Measurements from ENCODE around the gene GDF10. TPM values are rescaled to one million over a fixed set of nuclear protein-coding genes. Genes with fewer than 3 reads are reported as not detected.

The GDF10 gene
- total and polyA plus RNA-seq, 8 donors = 0.31 to 2.6 (median 0.90) TPM; not detected in 5

GRCh38 chr10:47264797-47265281 is 35.2 kb upstream of the GDF10 start:
- intact Hi-C loops (cut with DNase I; ENCODE audit: low total_unique reads) = no loop called here
- TF ChIP-seq POLR2AphosphoS5 (IDR thresholded peaks at IDR 0.05) (no peak), CTCF (IDR thresholded peaks at IDR 0.05) (no peak), EP300 (IDR thresholded peaks at IDR 0.05) (no peak), POLR2A (IDR thresholded peaks at IDR 0.05) (no peak)
- 72 to 88% (median 74%) methylated on average over 7 of the region's 7 CpGs for WGBS, 5 donors
- Histone ChIP-seq H3K4me3 (no peak overlapping the region), H3K4me1 (no peaks in the 10 kb centered on the region), H3K27ac (no peak overlapping the region), H3K36me3 (no peaks in the 10 kb centered on the region), H3K27me3 (peaks cover 0 to 14% (median 0%) of the 10 kb centered on the region in 3 donors), H3K9me3 (peaks cover 0 to 9% (median 4%) of the 10 kb centered on the region in 4 donors)
- peak in 1 of 2 donors; percentile 47 for DNase-seq

- TF ChIP-seq POLR2A (IDR thresholded peaks at IDR 0.05) (no peak), EP300 (IDR thresholded peaks at IDR 0.05) (no peak), CTCF (IDR thresholded peaks at IDR 0.05) (no peak), POLR2AphosphoS5 (IDR thresholded peaks at IDR 0.05) (no peak)
- Histone ChIP-seq H3K4me1 (no peaks in the 10 kb centered on the region), H3K27me3 (peaks cover 0 to 7% (median 0%) of the 10 kb centered on the region in 3 donors), H3K9me3 (peaks cover 0 to 9% (median 4%) of the 10 kb centered on the region in 4 donors), H3K27ac (no peak overlapping the region), H3K4me3 (no peak overlapping the region), H3K36me3 (no peaks in the 10 kb centered on the region)
- DNase-seq = no peak
- intact Hi-C loops (cut with DNase I; ENCODE audit: low total_unique reads) = no loop called here
- 77 to 91% (median 91%) methylated on average over 4 to 5 of the region's 5 CpGs for WGBS, 5 donors
Observed at GRCh38 chr10:47266602-47267001, 33.4 kb upstream of the GDF10 start.

GRCh38 chr10:47268696-47269095 is 31.3 kb upstream of the GDF10 start:
- intact Hi-C loops (cut with DNase I; ENCODE audit: low total_unique reads) = no loop called here
- Histone ChIP-seq H3K4me1 (no peaks in the 10 kb centered on the region), H3K4me3 (no peak overlapping the region), H3K9me3 (peaks cover 0 to 24% (median 14%) of the 10 kb centered on the region in 4 donors), H3K36me3 (no peaks in the 10 kb centered on the region), H3K27ac (no peak overlapping the region), H3K27me3 (peaks cover 0 to 7% (median 0%) of the 10 kb centered on the region in 3 donors)
- TF ChIP-seq POLR2AphosphoS5 (IDR thresholded peaks at IDR 0.05) (no peak), CTCF (IDR thresholded peaks at IDR 0.05) (no peak), EP300 (IDR thresholded peaks at IDR 0.05) (no peak), POLR2A (IDR thresholded peaks at IDR 0.05) (no peak)
- 89 to 93% (median 91%) methylated on average over 9 of the region's 9 CpGs for WGBS, 5 donors
- no peak for DNase-seq

GRCh38 chr10:47269294-47269693 is 30.7 kb upstream of the GDF10 start:
- intact Hi-C loops (cut with DNase I; ENCODE audit: low total_unique reads) = no loop called here
- Histone ChIP-seq H3K4me1 (no peaks in the 10 kb centered on the region), H3K27ac (no peak overlapping the region), H3K4me3 (no peak overlapping the region), H3K27me3 (peaks cover 0 to 4% (median 0%) of the 10 kb centered on the region in 3 donors), H3K36me3 (no peaks in the 10 kb centered on the region), H3K9me3 (peaks cover 0 to 25% (median 12%) of the 10 kb centered on the region in 4 donors)
- DNase-seq = no peak
- WGBS, 5 donors = 54 to 61% (median 59%) methylated on average over 5 of the region's 5 CpGs
- TF ChIP-seq EP300 (IDR thresholded peaks at IDR 0.05) (no peak), POLR2AphosphoS5 (IDR thresholded peaks at IDR 0.05) (no peak), CTCF (IDR thresholded peaks at IDR 0.05) (no peak), POLR2A (IDR thresholded peaks at IDR 0.05) (no peak)
